Mucosa of rectum (tissue), 2 donors: Measurements from ENCODE around the gene ASB18.

Experiments
- H3K27ac ChIP-seq, 2 donors: one replicate each; pipeline ENCODE4 v1.7.0; 2013; ENCODE audit warnings: inconsistent platforms in 2 of 2, low read depth in 2 of 2, low read length in 2 of 2
- H3K27me3 ChIP-seq, 2 donors: one replicate each; pipeline ENCODE4 v1.7.0; 2013; ENCODE audit warnings: low read length in 2 of 2; ENCODE audit not compliant: control insufficient read depth in 2 of 2, insufficient read depth in 2 of 2
- H3K36me3 ChIP-seq, 2 donors: one replicate each; pipeline ENCODE4 v1.7.0; 2013; ENCODE audit warnings: low read length in 2 of 2; ENCODE audit not compliant: control insufficient read depth in 2 of 2, insufficient read depth in 2 of 2
- H3K4me1 ChIP-seq, 2 donors: one replicate each; pipeline ENCODE4 v1.7.0; 2013; ENCODE audit warnings: low read length in 2 of 2, mild to moderate bottlenecking in 1 of 2; ENCODE audit not compliant: control insufficient read depth in 2 of 2, insufficient read depth in 2 of 2
- H3K4me3 ChIP-seq, 2 donors: one replicate each; pipeline ENCODE4 v1.7.0; 2013; ENCODE audit warnings: low read length in 2 of 2
- H3K9ac ChIP-seq, 2 donors: one replicate each; pipeline ENCODE4 v1.7.0; 2013; ENCODE audit warnings: low read length in 2 of 2, low read depth in 1 of 2, mild to moderate bottlenecking in 1 of 2
- H3K9me3 ChIP-seq, 2 donors: one replicate each; pipeline ENCODE4 v1.7.0; 2013; ENCODE audit warnings: low read length in 2 of 2; ENCODE audit not compliant: control insufficient read depth in 2 of 2
- donor health status: healthy.
- donor health status: Normal muscosa, but diverticular disease.

The ASB18 gene

GRCh38 chr2:236164925-236165841 lies 99.0 kb downstream of the ASB18 start:
- no peak overlapping the region for H3K4me3 ChIP-seq
- H3K9ac ChIP-seq, result no peak overlapping the region
- H3K4me1 ChIP-seq, result peaks cover 2 to 11% of the 10 kb centered on the region in 2 donors
- H3K27me3 ChIP-seq, result peaks cover 61 to 87% of the 10 kb centered on the region in 2 donors
- H3K36me3 ChIP-seq, result no peaks in the 10 kb centered on the region
- no peaks in the 10 kb centered on the region for H3K9me3 ChIP-seq
- no peak overlapping the region for H3K27ac ChIP-seq

DNA sequence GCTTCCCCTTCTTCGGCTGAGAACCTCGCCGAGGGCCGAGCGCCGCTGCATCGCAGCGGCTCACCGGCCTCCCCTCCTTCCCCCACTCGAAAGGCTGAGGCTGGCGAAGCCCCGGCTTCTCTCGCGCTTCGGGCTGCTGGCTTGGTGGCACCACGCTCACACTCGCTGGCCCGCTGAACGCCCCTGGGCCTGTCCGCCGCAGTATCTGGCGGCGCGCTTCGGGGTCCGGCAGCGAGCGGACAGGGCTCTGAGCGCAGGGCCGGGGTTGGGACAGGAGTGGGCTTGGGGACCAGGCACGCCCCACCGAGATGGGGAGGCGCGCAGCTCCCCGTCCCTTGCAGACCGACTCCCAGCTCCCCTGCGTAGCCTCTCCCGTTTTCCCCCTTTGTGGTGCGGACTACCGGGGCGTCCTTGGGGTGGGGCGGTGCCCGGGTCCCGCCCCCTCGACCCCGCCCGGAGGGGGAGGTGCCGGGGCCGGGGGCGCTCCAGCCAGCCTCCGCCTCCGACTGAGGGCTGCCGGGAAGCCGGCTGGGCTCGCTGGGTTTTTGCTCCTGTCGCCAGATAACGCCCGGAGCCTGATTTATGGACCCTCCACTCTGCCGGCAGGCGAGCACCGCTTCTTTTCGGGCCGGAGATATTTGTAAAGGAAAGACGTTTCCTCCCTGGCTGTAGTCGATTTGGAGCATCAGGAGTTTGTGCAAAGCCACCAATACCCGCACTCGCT lies 99.8 kb downstream of the ASB18 start:
- no peaks in the 10 kb centered on the region for H3K36me3 ChIP-seq
- peaks cover 2 to 11% of the 10 kb centered on the region in 2 donors for H3K4me1 ChIP-seq
- H3K27me3 ChIP-seq, result peaks cover 55 to 84% of the 10 kb centered on the region in 2 donors
- no peak overlapping the region for H3K9ac ChIP-seq
- H3K27ac ChIP-seq, result no peak overlapping the region
- no peaks in the 10 kb centered on the region for H3K9me3 ChIP-seq
- peak overlapping the region in 1 of 2 donors; percentile 16 for H3K4me3 ChIP-seq

GRCh38 chr2:236163471-236164200 lies 100.6 kb downstream of the ASB18 start:
- Histone ChIP-seq H3K4me3 (peak overlapping the region in 1 of 2 donors; percentile 16), H3K9ac (no peak overlapping the region), H3K27ac (no peak overlapping the region), H3K36me3 (no peaks in the 10 kb centered on the region), H3K9me3 (no peaks in the 10 kb centered on the region), H3K27me3 (peaks cover 47 to 80% of the 10 kb centered on the region in 2 donors), H3K4me1 (peaks cover 2 to 11% of the 10 kb centered on the region in 2 donors)

DNA sequence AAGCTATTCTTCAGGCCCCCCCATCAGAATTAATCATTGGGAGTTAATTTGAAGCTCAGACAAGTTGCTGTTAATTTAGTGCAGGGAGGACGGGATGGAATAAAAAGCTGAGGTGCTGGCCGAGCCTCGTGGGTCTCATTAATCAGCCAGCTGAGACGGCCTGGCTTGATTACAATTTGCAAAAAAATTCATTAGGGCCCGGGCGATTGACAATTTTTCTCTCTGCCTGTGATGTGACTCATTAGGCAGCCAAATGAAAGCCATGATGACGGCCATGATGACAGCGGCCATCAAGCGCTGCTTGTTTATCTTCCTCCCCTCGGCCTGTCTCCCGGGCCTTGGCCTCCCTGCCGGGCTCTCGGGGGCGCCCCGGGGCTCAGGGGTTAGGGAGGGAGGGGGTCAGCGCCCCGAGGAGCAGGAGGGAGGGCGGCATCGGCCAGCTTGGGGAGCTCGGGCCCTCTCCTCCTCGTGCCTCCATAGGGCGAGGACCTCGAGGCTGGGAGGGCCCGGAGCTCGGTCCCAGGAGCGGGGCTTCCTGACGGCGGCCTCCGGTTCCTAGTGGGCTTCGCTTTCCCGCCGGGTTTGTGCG lies 101.2 kb downstream of the ASB18 start:
- Histone ChIP-seq H3K27me3 (peaks cover 50 to 82% of the 10 kb centered on the region in 2 donors), H3K9me3 (no peaks in the 10 kb centered on the region), H3K36me3 (no peaks in the 10 kb centered on the region), H3K9ac (no peak overlapping the region), H3K27ac (no peak overlapping the region), H3K4me3 (no peak overlapping the region), H3K4me1 (peaks cover 2 to 11% of the 10 kb centered on the region in 2 donors)

DNA sequence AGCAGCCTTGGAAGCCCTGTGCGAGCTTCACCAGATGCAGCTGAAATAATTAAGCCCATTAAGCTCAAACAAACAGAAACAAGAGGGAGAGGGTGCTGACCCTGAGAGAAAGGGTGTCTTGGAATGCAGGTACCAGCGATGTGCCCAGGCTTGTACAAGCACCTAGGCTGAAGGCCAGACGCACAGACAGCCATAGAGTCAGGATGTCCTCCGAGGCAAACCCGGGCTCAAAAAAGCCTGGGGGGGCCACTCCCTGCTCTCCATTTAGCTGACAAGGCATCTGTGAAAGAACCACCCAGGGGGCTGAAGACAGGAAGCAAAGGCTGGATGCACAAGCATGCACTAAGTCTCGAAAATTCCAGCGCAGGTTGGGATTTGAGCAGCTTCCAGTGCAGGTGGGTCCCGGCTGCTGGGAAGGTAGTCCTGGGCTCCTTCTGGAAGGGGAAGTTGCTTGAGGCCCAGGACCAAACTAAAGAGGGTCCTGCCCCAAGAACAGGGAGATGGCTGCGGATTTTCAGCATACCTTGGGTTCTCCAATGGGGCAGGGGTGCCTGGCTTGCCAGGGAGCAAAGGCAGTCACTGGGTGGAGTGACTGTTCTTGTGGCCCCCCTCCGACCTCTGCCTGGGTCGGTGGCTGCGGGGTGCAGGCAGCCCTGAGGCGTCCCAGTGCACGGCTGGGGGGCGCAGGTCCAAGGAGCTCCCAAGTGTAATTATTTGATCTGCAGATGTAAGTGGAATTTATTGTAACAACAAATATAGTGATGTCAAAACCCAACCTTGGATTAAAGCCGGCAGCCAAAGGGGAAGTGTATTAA lies 102.0 kb downstream of the ASB18 start:
- Histone ChIP-seq H3K9ac (no peak overlapping the region), H3K36me3 (no peaks in the 10 kb centered on the region), H3K4me1 (peaks cover 2 to 9% of the 10 kb centered on the region in 2 donors), H3K27me3 (peaks cover 50 to 81% of the 10 kb centered on the region in 2 donors), H3K4me3 (no peak overlapping the region), H3K9me3 (no peaks in the 10 kb centered on the region), H3K27ac (no peak overlapping the region)

DNA sequence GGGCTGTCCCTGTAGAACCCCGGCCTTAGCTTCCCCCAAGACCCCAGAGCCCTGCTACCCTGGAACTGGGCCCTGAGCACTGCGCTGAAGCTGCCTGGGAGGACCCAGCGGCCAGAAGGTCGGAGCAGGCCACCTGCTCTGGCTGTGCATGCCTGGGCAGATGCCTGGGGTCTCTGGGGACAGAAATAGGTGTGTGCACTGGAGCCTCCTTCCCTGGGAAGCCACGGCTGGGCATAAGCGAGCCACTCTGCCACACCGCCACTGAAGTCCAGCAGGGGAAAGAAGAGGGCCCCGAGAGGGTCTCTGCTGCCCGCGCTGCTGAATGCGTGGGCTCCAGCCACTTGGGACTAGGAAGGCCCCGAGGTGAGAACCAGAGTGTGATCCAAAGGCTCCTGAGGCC lies 102.7 kb downstream of the ASB18 start:
- H3K27me3 ChIP-seq, result peaks cover 45 to 74% of the 10 kb centered on the region in 2 donors
- no peaks in the 10 kb centered on the region for H3K9me3 ChIP-seq
- H3K4me1 ChIP-seq, result peaks cover 2 to 5% of the 10 kb centered on the region in 2 donors
- H3K27ac ChIP-seq, result no peak overlapping the region
- H3K4me3 ChIP-seq, result no peak overlapping the region
- no peak overlapping the region for H3K9ac ChIP-seq
- H3K36me3 ChIP-seq, result no peaks in the 10 kb centered on the region

GRCh38 chr2:236161082-236161462 lies 103.1 kb downstream of the ASB18 start:
- peaks cover 42 to 69% of the 10 kb centered on the region in 2 donors for H3K27me3 ChIP-seq
- no peak overlapping the region for H3K4me3 ChIP-seq
- no peak overlapping the region for H3K9ac ChIP-seq
- no peaks in the 10 kb centered on the region for H3K36me3 ChIP-seq
- H3K9me3 ChIP-seq, result no peaks in the 10 kb centered on the region
- no peak overlapping the region for H3K27ac ChIP-seq
- peaks cover 2 to 5% of the 10 kb centered on the region in 2 donors for H3K4me1 ChIP-seq

DNA sequence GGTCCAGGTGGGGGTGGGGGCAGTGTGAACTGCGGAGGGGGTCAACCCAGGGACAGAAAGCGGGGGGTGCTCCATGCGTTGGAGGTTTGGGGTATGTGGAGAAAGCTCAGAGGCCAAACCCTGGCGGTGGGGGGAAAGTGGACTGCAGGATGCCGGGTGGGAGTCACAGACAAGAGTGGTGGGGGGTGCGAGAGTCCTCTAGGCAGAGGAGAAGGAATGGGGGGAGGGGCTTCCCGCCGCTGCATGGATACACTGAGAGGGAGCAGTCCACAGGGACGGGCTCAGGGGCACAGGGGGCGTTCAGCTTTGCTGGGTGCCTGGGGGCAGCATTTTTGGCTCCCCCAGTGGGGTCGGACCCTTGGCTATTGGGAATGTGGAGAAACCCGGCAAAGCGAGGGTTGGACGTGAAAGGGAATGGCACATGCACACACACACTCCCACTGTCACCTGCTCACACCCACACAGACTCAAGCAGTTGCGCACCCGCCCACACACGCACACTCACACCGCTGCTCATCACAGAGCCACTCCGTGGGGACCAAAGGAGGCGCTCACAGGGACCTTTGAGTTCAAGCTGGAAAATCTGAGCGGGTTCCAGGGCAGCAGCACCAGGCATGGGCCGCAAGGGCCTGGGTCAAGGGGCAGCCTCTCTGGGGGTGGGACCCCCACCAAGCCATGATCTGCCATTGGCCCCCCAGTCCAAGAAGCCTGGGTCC lies 103.7 kb downstream of the ASB18 start:
- peaks cover 2 to 5% of the 10 kb centered on the region in 2 donors for H3K4me1 ChIP-seq
- no peaks in the 10 kb centered on the region for H3K9me3 ChIP-seq
- no peak overlapping the region for H3K27ac ChIP-seq
- no peaks in the 10 kb centered on the region for H3K36me3 ChIP-seq
- H3K27me3 ChIP-seq, result peaks cover 37 to 64% of the 10 kb centered on the region in 2 donors
- no peak overlapping the region for H3K4me3 ChIP-seq
- no peak overlapping the region for H3K9ac ChIP-seq

GRCh38 chr2:236159778-236160170 lies 104.4 kb downstream of the ASB18 start:
- H3K27me3 ChIP-seq, result peaks cover 32 to 57% of the 10 kb centered on the region in 2 donors
- H3K9ac ChIP-seq, result no peak overlapping the region
- H3K9me3 ChIP-seq, result no peaks in the 10 kb centered on the region
- H3K4me1 ChIP-seq, result peaks cover 2 to 5% of the 10 kb centered on the region in 2 donors
- no peak overlapping the region for H3K4me3 ChIP-seq
- H3K36me3 ChIP-seq, result no peaks in the 10 kb centered on the region
- no peak overlapping the region for H3K27ac ChIP-seq
